ENCODE measurements around the gene SCGB1D4.

SCGB1D4 gene

GRCh38 chr11:62273284-62273683 is 25.6 kb downstream of the SCGB1D4 start:
- no peak for DNase-seq

GRCh38 chr11:62269654-62270278 is 29.1 kb downstream of the SCGB1D4 start, which contains the start of gene SCGB2A2:
SCGB2A2 (plus strand) TSS chr11:62270158; CDS start chr11:62270217, 59 bp downstream.
- DNase-seq, result peak; percentile 42

- no peak for DNase-seq
Observed at GRCh38 chr11:62267576-62267975, 31.3 kb downstream of the SCGB1D4 start.

- no peak for DNase-seq
Observed at GRCh38 chr11:62267050-62267449, 31.8 kb downstream of the SCGB1D4 start.

- no peak for DNase-seq
Observed at GRCh38 chr11:62266558-62266957, 32.3 kb downstream of the SCGB1D4 start.

GRCh38 chr11:62264004-62264403 is 34.9 kb downstream of the SCGB1D4 start:
- DNase-seq, result no peak

GRCh38 chr11:62260261-62260953 is 38.5 kb downstream of the SCGB1D4 start:
- peak; percentile 13 for DNase-seq

GRCh38 chr11:62256281-62256680 is 42.6 kb downstream of the SCGB1D4 start:
- DNase-seq, result no peak

GRCh38 chr11:62253999-62254542 is 44.8 kb downstream of the SCGB1D4 start:
- DNase-seq, result no peak

- no peak for DNase-seq
Observed at GRCh38 chr11:62251698-62252097, 47.2 kb downstream of the SCGB1D4 start.

Measured in NCI-H146 (cell line).